IMR-90 (cell line): ENCODE measurements around the gene DCTN1. TPM values are rescaled to one million over a fixed set of nuclear protein-coding genes. Genes with fewer than 3 reads are reported as not detected.
A peak's percentile ranks its signal among the peaks of the same experiment; 100 is the strongest.

Experiments used
- ATAC-seq: fragments of 200-7000 bp; cut with Tn5 transposase; 2 replicates; pipeline ENCODE4 v1.9.1; 2020; ENCODE audit warnings: low read depth, mild to moderate bottlenecking, moderate library complexity
- BruUV-seq: library from RNA; stranded (reverse); fragments of 400-500 nt; replicated peaks from 2 replicates; lab custom pipeline; 2021; lab: Mats Ljungman, UMichigan
- CTCF ChIA-PET: fragments of 300-600 bp; formaldehyde crosslinking; extraction: SDS; loops from one replicate; lab custom pipeline; 2021; ENCODE audit warnings: antibody characterized with exemption; lab: Yijun Ruan, JAX
- POLR2A ChIA-PET: fragments of 300-600 bp; sonication (Branson Sonifier 250); formaldehyde crosslinking; loops from one replicate; lab custom pipeline; 2022; ENCODE audit warnings: antibody characterized with exemption; ENCODE audit not compliant: unreplicated experiment; lab: Charles Lee
- DNase-seq: peaks from one replicate; pipeline ENCODE4 v3.0.0; 2013
- H2AFZ ChIP-seq: replicated peaks from 2 replicates; pipeline ENCODE3; 2013; ENCODE audit warnings: low read length, mild to moderate bottlenecking; ENCODE audit not compliant: poor library complexity
- H2AK5ac ChIP-seq: 2 replicates; pipeline ENCODE4 v1.6.1; 2013; ENCODE audit warnings: low read depth, low read length, inconsistent platforms
- H2AK9ac ChIP-seq: replicated peaks from 2 replicates; pipeline ENCODE3; 2013; ENCODE audit warnings: mild to moderate bottlenecking, low read depth, low read length, moderate library complexity; ENCODE audit not compliant: poor library complexity
- H2BK120ac ChIP-seq: 2 replicates; pipeline ENCODE4 v1.6.1; 2013; ENCODE audit warnings: low read depth, low read length, inconsistent platforms
- H2BK15ac ChIP-seq: 3 replicates; pipeline ENCODE4 v1.6.1; 2013; ENCODE audit warnings: low read depth, low read length, inconsistent platforms
- H2BK20ac ChIP-seq: 2 replicates; pipeline ENCODE4 v1.6.1; 2013; ENCODE audit warnings: low read depth, mild to moderate bottlenecking, inconsistent platforms, low read length, moderate library complexity
- H2BK5ac ChIP-seq: 2 replicates; pipeline ENCODE4 v1.6.1; 2013; ENCODE audit warnings: mild to moderate bottlenecking, low read depth, low read length, inconsistent platforms; ENCODE audit not compliant: poor library complexity, severe bottlenecking
- H3K14ac ChIP-seq: replicated peaks from 2 replicates; pipeline ENCODE4 v1.6.1; 2013; ENCODE audit warnings: low read depth, low read length, inconsistent platforms
- H3K18ac ChIP-seq: 2 replicates; pipeline ENCODE4 v1.6.1; 2013; ENCODE audit warnings: low read depth, low read length, control low read depth
- H3K23ac ChIP-seq: 2 replicates; pipeline ENCODE4 v1.6.1; 2013; ENCODE audit warnings: low read depth, low read length, inconsistent platforms
- H3K27ac ChIP-seq: 2 replicates; pipeline ENCODE4 v1.5.1; 2013; ENCODE audit warnings: mild to moderate bottlenecking, control low read depth, low read length; ENCODE audit not compliant: insufficient read depth
- H3K27me3 ChIP-seq: 2 replicates; pipeline ENCODE4 v1.6.1; 2013; ENCODE audit warnings: low read length; ENCODE audit not compliant: control insufficient read depth, insufficient read depth
- H3K36me3 ChIP-seq: 2 replicates; pipeline ENCODE4 v1.6.1; 2013; ENCODE audit warnings: low read length, mixed read lengths; ENCODE audit not compliant: control insufficient read depth, insufficient read depth
- H3K4ac ChIP-seq: 2 replicates; pipeline ENCODE4 v1.6.1; 2013; ENCODE audit warnings: low read depth, low read length, inconsistent platforms
- H3K4me1 ChIP-seq: 2 replicates; pipeline ENCODE4 v1.6.1; 2013; ENCODE audit warnings: low read length, mixed read lengths; ENCODE audit not compliant: control insufficient read depth, insufficient read depth
- H3K4me2 ChIP-seq: 2 replicates; pipeline ENCODE4 v1.6.1; 2013; ENCODE audit warnings: low read depth, mild to moderate bottlenecking, control low read depth, low read length, moderate library complexity
- H3K4me3 ChIP-seq: 2 replicates; pipeline ENCODE4 v1.5.1; 2013; ENCODE audit warnings: low read depth, mild to moderate bottlenecking, control low read depth, low read length, moderate library complexity; ENCODE audit not compliant: insufficient read depth
- H3K56ac ChIP-seq: 2 replicates; pipeline ENCODE4 v1.6.1; 2013; ENCODE audit warnings: low read length, inconsistent platforms; ENCODE audit not compliant: insufficient read depth; ENCODE audit errors: extremely low read depth
- H3K79me1 ChIP-seq, 2 experiments: 2 replicates each; pipeline ENCODE4 v1.6.1; 2013; ENCODE audit warnings: low read length in 2 of 2, inconsistent platforms in 1 of 2, low read depth in 1 of 2
- H3K9ac ChIP-seq: 2 replicates; pipeline ENCODE4 v1.6.1; 2013; ENCODE audit warnings: low read depth, low read length, control low read depth
- H3K9me1 ChIP-seq: 2 replicates; pipeline ENCODE4 v1.6.1; 2013; ENCODE audit warnings: low read length, inconsistent platforms; ENCODE audit not compliant: insufficient read depth
- H3K9me3 ChIP-seq: 2 replicates; pipeline ENCODE4 v1.6.1; 2013; ENCODE audit warnings: low read length; ENCODE audit not compliant: control insufficient read depth, insufficient read depth
- H4K20me1 ChIP-seq: 2 replicates; pipeline ENCODE4 v1.6.1; 2013; ENCODE audit warnings: low read length, inconsistent platforms; ENCODE audit not compliant: insufficient read depth
- H4K5ac ChIP-seq: 2 replicates; pipeline ENCODE4 v1.6.1; 2013; ENCODE audit warnings: mild to moderate bottlenecking, low read depth, low read length, control low read depth
- H4K8ac ChIP-seq, 2 experiments: 2 replicates each; pipeline ENCODE4 v1.6.1; 2013; ENCODE audit warnings: low read depth in 2 of 2, low read length in 2 of 2, control low read depth in 1 of 2, inconsistent platforms in 1 of 2
- H4K91ac ChIP-seq: 2 replicates; pipeline ENCODE4 v1.6.1; 2013; ENCODE audit warnings: low read depth, low read length, inconsistent platforms; ENCODE audit not compliant: insufficient read depth
- CHD1 ChIP-seq: IDR thresholded peaks from 2 replicates; pipeline ENCODE4 v1.6.1; 2012; ENCODE audit warnings: low read depth, low read length, improper control_type of control experiment
- FOS ChIP-seq: fragments of 150-350 bp; IDR thresholded peaks from 2 replicates; pipeline ENCODE4 v1.6.1; 2016; ENCODE audit warnings: low read depth, low read length
- WGBS, 2 experiments: methylation state at CpG; one replicate each; pipeline versions ENCODE4 v1.1.5 to v1.1.7; 2013; ENCODE audit warnings: missing lambda C conversion rate in 2 of 2; ENCODE audit not compliant: insufficient read length in 1 of 2; ENCODE audit errors: extremely low coverage in 2 of 2; 5-methylcytosine and 5-hydroxymethylcytosine counted together
- dilution Hi-C: fragments of 300-500 bp; cut with HindIII; formaldehyde crosslinking; loops from one replicate; pipeline ENCODE4 v1.14.3; 2018; ENCODE audit warnings: low sequenced_read_pairs; ENCODE audit not compliant: unreplicated experiment
- in situ Hi-C: fragments of 300-500 bp; cut with MboI; formaldehyde crosslinking; loops from 3 replicates; pipeline ENCODE4 v1.14.3; 2019; ENCODE audit warnings: low sequenced_read_pairs, inconsistent platforms, mixed read lengths
- intact Hi-C: fragments of 100-400 bp; cut with micrococcal nuclease; formaldehyde crosslinking; loops from 2 replicates; pipeline ENCODE4 v1.10.0; 2022
- polyA plus RNA-seq, 3 experiments: library from polyadenylated mRNA; depleted of rRNA; stranded (reverse); fragments of >200 nt; gene quantifications; 2 replicates each; pipeline ENCODE4 v1.2.3, GENCODE V29; 2012; ENCODE audit warnings: low replicate concordance in 1 of 3
- total RNA-seq: library from RNA; depleted of rRNA; stranded (reverse); fragments of >200 nt; gene quantifications from 2 replicates; pipeline ENCODE4 v1.2.3, GENCODE V29; 2012

DCTN1 gene
- total and polyA plus RNA-seq, 2 of the 4 experiments (the other 2 are of a cell fraction), result 136 to 204 TPM

DNA sequence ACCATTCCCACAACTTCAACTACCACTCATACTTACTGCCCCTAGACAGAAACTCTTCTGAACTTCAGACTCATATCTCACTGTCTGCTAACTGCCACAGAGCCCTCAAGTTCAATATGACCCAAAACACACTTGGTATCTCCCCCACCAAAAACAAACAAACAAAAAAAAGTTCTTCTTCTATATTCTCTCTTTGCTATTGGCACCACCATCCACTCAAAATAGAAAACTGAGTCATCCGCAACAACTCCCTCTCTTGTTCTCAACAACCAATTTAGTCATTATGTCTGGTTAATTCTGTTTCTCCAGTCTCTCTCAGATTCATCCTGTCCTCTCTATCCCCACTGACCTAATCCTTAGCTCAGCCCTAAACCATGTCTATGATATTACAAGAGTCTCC is 7.2 kb upstream of the DCTN1 start:
- WGBS, 2 experiments, result 89% methylated on average over 1 of the region's 1 CpG; no CpG with 5 or more reads in 1 of the 2 experiments
- H3K4me2 ChIP-seq, result no peak overlapping the region; the same call in 1 of the 2 replicates
- BruUV-seq, result no TSS peak

More for the DNA sequence above, 7.2 kb upstream of the DCTN1 start:
- H3K9me3 ChIP-seq, result no peaks in the 10 kb centered on the region
- peaks cover 6% of the 10 kb centered on the region for H3K36me3 ChIP-seq
- no peak overlapping the region for H2BK120ac ChIP-seq
- H2BK15ac ChIP-seq, result no peak overlapping the region
- H3K56ac ChIP-seq, result no peak overlapping the region
- peaks cover 17% of the 10 kb centered on the region for H3K4me1 ChIP-seq
- DNase-seq, result peak; percentile 47
- dilution Hi-C loops (no loop called here), in situ Hi-C loops (no loop called here), intact Hi-C loops (no loop called here)
- no peak overlapping the region for H3K23ac ChIP-seq
- CTCF ChIA-PET, result no interaction called here
- H3K9ac ChIP-seq, result no peak overlapping the region
- H4K20me1 ChIP-seq, result peaks cover 36% of the 10 kb centered on the region
- H4K5ac ChIP-seq, result no peak overlapping the region
- TF ChIP-seq FOS, result peak; percentile 13; the same call in 1 of the 2 replicates
- no peak for TF ChIP-seq CHD1
- no peak overlapping the region for H2AFZ ChIP-seq
- ATAC-seq, result no peak
- peak overlapping the region; percentile 11; the same call in 1 of the 2 replicates for H2AK5ac ChIP-seq
- no peak overlapping the region for H2AK9ac ChIP-seq
- no peak overlapping the region; the same call in 1 of the 2 replicates for H3K18ac ChIP-seq
- no peaks in the 10 kb centered on the region for H3K27me3 ChIP-seq
- no peak overlapping the region for H4K8ac ChIP-seq
- H3K4me3 ChIP-seq, result no peak overlapping the region
- peak overlapping the region; percentile 31 for H2BK5ac ChIP-seq
- H2BK20ac ChIP-seq, result no peak overlapping the region
- peaks cover 32% of the 10 kb centered on the region for H3K9me1 ChIP-seq
- POLR2A ChIA-PET, result no interaction called here
- H4K91ac ChIP-seq, result no peak overlapping the region
- peak overlapping the region; percentile 19 for H3K14ac ChIP-seq
- H3K4ac ChIP-seq, result no peak overlapping the region
- H3K79me1 ChIP-seq, result peaks cover 25 to 86% of the 10 kb centered on the region in 2 experiments
- H3K27ac ChIP-seq, result no peak overlapping the region
